ENCODE measurements around the gene IQCM. TPM values are rescaled to one million over a fixed set of nuclear protein-coding genes. Genes with fewer than 3 reads are reported as not detected.

IQCM gene
- polyA plus RNA-seq, 1 donor from 2014 or later: not detected

DNA sequence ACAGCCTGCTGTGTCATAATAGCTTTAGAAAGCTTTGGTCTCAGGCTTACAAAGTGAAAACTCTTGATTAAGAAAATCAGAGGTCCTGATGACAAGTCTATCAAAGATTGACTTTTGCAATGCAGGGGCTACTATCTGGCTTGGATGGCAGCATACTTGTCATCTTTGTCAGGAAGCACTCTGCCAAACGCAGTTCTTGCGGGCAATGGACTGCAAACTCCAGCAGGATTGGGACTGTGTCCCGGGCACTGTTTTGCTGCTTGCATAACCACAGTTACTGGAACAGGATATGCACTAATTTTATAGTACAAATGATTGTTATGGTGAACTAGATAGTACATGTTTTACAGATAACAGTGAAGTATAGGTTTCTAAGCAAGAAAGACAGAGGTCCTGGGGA is 185.6 kb downstream of the IQCM start:
- no peaks in the 10 kb centered on the region for H3K36me3 Mint-ChIP-seq

DNA sequence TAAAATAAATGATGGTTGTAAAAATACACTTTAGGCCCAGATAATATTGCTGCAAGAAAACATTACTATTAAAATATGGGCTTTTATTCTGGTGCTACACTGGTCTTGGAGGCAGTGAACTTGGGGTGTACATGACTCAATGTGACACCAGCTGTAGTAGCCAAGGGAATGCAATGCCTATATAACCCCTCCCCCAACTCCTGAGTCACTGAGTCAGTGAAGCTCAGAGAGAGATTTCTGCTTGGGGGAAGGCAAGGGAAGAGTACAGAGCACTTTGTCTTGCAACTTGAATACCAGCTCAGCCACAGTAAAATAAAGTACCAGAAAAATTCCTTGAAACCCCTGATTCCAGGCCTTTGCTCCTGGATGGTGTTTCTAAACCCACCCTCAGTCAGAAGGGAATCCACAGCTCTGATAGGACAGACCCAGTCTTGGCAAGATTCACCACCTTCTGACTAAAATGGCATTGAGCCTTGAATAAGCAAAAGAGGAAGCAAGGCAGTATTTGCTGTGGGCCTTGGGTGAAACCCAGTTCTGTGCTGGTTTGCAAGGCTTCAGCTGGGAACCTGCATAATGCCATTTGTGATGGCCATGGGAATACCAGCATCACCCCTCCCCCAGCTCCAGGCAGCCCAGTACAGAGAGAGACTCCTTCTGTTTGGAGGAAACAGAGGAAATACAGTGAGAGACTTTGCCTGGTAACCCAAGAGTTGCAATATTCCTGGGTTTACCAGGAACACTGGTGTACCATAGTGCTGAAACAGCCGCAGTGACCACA is 209.9 kb downstream of the IQCM start:
- H3K27ac Mint-ChIP-seq: no peak overlapping the region
- H3K9me3 Mint-ChIP-seq: peaks cover 4 to 23% (median 4%) of the 10 kb centered on the region in 3 donors
- H3K4me3 Mint-ChIP-seq: no peak overlapping the region
- no peaks in the 10 kb centered on the region for H3K36me3 Mint-ChIP-seq
- no peaks in the 10 kb centered on the region for H3K4me1 Mint-ChIP-seq
- H3K27me3 Mint-ChIP-seq: no peaks in the 10 kb centered on the region

More for the DNA sequence above, 185.6 kb downstream of the IQCM start:
- Mint-ChIP-seq H3K27me3 (no peaks in the 10 kb centered on the region), H3K9me3 (peaks cover 0 to 8% (median 3%) of the 10 kb centered on the region in 3 donors), H3K27ac (no peak overlapping the region), H3K4me3 (no peak overlapping the region), H3K4me1 (peaks cover 0 to 1% (median 0%) of the 10 kb centered on the region in 3 donors)

DNA sequence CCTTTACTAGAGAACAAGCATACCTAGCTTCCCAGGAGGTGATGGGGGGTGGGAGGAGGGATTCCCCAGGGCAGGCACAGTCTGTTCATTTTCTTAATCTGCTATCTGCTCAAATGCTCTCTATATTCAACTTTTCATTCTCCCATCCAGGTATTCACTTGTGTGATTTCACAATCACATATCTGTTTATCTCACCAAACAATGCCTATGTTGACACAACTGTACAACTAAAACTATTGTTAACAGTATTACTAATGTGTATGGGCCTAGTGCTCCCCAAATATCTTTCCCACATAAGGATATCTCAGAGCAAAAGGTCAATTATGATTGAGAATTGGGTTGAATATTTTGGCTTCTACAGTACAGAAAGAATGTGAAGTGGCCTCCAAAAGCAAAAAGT is 210.8 kb downstream of the IQCM start:
- no peak overlapping the region for H3K4me3 Mint-ChIP-seq
- H3K27ac Mint-ChIP-seq: no peak overlapping the region
- no peaks in the 10 kb centered on the region for H3K4me1 Mint-ChIP-seq
- H3K36me3 Mint-ChIP-seq: no peaks in the 10 kb centered on the region
- H3K9me3 Mint-ChIP-seq: peaks cover 2 to 17% (median 3%) of the 10 kb centered on the region in 3 donors
- H3K27me3 Mint-ChIP-seq: no peaks in the 10 kb centered on the region

DNA sequence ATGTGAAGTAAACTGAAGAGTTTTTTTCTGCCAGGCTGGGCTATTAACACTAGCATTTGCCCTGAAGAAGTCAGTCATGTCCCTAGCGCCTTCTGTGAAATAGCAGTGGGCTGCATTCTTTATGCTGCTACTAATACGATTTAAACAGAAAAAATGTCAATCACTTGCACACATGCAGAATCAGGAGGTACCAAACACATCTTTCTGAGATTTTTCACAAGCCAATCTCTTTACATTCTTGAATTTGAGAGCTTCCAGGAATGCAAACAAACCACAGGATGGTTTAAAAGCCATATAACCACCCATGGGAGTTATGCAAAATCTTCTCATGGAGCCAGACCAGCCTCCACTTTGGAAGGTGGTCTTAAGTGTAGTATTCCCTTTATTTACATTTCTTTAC is 220.1 kb downstream of the IQCM start:
- Mint-ChIP-seq H3K27ac (no peak overlapping the region), H3K4me1 (no peaks in the 10 kb centered on the region), H3K9me3 (peaks cover 4 to 6% (median 5%) of the 10 kb centered on the region in 3 donors), H3K36me3 (no peaks in the 10 kb centered on the region), H3K27me3 (no peaks in the 10 kb centered on the region), H3K4me3 (no peak overlapping the region)

DNA sequence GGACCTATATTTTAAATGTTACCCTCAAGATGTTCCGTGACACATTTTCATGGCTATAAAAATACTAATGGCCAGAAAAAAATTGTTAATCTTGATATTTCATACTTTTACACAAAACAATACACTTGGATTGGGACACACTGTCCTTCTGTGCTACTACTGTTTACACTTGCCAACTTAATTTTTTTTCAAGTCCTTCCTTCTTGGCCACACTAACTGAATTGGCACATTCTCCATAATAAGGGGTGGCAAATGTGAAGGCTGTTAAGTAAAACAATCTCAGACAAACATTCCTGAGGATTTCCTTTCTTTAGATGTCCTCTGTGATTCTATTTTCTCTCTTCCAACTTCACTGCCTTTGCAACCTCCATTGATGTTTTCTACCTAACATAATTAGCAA is 225.8 kb downstream of the IQCM start:
- H3K4me1 Mint-ChIP-seq: no peaks in the 10 kb centered on the region
- H3K27me3 Mint-ChIP-seq: no peaks in the 10 kb centered on the region
- H3K4me3 Mint-ChIP-seq: no peak overlapping the region
- peaks cover 2 to 5% (median 4%) of the 10 kb centered on the region in 3 donors for H3K9me3 Mint-ChIP-seq
- H3K36me3 Mint-ChIP-seq: no peaks in the 10 kb centered on the region
- H3K27ac Mint-ChIP-seq: no peak overlapping the region

DNA sequence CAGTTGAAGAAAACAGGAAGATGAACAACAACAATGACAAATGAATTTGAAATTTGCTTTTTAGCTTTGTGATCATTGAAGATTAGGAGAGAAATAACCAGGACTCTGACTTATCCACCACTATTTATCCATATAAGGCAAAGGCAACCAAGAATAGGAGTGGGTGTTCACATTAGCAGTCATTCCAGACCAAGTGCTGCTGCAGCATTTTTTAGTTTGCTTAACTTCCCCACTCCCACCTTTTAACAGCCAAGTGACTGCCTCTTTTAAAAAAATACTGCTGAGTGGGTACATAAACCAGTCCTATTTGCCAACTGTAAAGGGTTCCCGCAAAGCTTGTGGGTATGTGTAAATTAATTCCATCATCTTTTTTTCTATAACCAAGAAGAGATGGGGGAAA is 230.9 kb downstream of the IQCM start:
- Mint-ChIP-seq H3K9me3 (no peaks in the 10 kb centered on the region), H3K27me3 (no peaks in the 10 kb centered on the region), H3K27ac (no peak overlapping the region), H3K36me3 (no peaks in the 10 kb centered on the region), H3K4me3 (no peak overlapping the region), H3K4me1 (no peaks in the 10 kb centered on the region)

DNA sequence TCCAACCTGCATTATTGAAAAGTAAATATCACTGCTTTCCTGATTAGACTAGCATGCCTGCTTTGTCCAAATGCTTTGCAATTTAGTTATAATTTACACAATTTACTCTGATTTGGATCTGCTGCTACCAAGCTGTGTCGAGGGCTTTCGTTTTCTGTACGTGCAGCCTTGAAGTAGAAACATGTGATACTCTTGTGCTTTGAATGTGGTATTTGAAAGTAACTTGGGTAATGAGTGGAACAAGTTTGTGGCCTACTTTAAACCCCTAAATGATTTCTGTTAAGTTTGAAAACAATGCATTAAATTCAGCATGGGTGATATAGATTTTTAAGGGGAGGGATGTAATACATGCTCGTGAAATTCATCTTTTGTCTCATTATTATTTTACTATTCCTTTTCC is 240.7 kb downstream of the IQCM start:
- no peaks in the 10 kb centered on the region for H3K4me1 Mint-ChIP-seq
- no peak overlapping the region for H3K27ac Mint-ChIP-seq
- H3K27me3 Mint-ChIP-seq: no peaks in the 10 kb centered on the region
- no peak overlapping the region for H3K4me3 Mint-ChIP-seq
- no peaks in the 10 kb centered on the region for H3K36me3 Mint-ChIP-seq
- H3K9me3 Mint-ChIP-seq: peaks cover 3 to 7% (median 3%) of the 10 kb centered on the region in 3 donors

DNA sequence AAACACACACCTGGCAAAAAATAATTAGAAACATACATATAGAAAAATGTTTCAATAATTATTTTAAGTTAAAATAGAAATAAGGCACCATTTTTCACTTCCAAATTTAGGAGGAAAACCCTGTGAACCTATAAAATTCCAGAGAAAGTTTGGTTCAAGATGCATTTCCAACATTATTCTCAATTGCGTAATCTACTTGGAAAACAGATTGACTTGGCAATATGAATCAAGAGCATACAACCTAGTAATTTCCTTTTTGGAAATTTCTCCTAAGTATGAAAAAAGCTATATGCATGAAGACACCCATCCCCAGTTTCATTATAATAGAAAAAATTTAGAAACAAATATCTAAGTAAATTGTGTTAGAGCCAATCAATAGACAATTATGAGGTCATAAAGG is 242.9 kb downstream of the IQCM start:
- no peaks in the 10 kb centered on the region for H3K36me3 Mint-ChIP-seq
- H3K9me3 Mint-ChIP-seq: peaks cover 0 to 3% (median 0%) of the 10 kb centered on the region in 3 donors
- no peak overlapping the region for H3K4me3 Mint-ChIP-seq
- no peaks in the 10 kb centered on the region for H3K4me1 Mint-ChIP-seq
- H3K27ac Mint-ChIP-seq: no peak overlapping the region
- H3K27me3 Mint-ChIP-seq: no peaks in the 10 kb centered on the region

DNA sequence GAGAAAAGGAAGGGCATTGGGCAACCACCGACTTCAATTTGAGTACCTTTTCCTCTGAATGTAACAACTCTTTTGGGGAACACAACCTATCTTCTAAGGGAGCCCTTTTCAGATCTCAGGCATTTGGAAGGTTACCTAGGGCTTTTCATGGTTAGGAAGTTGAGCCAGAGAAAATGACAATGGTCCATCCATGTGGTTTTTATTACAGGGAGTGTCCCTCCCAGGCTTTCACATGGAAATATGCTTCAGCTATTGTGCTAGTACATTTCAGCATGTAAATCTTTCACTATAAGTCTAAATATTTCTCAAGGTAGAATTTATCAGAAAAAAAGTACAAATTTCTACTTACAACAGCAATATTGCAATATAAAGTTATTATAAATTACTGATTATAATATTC is 259.8 kb downstream of the IQCM start:
- H3K27ac Mint-ChIP-seq: no peak overlapping the region
- peaks cover 0 to 2% (median 0%) of the 10 kb centered on the region in 3 donors for H3K4me1 Mint-ChIP-seq
- H3K4me3 Mint-ChIP-seq: no peak overlapping the region
- peaks cover 0 to 2% (median 0%) of the 10 kb centered on the region in 3 donors for H3K9me3 Mint-ChIP-seq
- H3K36me3 Mint-ChIP-seq: no peaks in the 10 kb centered on the region
- no peaks in the 10 kb centered on the region for H3K27me3 Mint-ChIP-seq

DNA sequence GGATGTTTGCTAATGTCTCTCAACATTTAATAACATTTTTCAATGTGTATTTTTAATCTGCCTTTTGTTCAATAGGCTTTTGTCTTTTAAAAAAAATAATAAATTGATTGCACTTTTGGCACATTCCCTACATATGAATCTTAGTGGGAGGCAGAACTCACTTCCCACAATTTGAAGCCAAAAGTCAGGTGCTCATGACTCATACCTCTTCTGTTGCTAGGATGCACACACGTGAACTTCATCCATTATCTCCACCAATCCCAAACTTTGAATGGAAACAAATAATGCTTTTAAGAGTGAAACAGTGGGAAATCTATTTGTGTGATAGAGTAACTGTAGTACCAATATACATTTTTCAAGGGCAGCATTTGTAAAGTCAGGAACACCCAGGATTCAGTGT is 260.5 kb downstream of the IQCM start:
- peaks cover 0 to 2% (median 0%) of the 10 kb centered on the region in 3 donors for H3K4me1 Mint-ChIP-seq
- H3K36me3 Mint-ChIP-seq: no peaks in the 10 kb centered on the region
- peaks cover 0 to 2% (median 0%) of the 10 kb centered on the region in 3 donors for H3K9me3 Mint-ChIP-seq
- no peak overlapping the region for H3K4me3 Mint-ChIP-seq
- no peaks in the 10 kb centered on the region for H3K27me3 Mint-ChIP-seq
- no peak overlapping the region for H3K27ac Mint-ChIP-seq

DNA sequence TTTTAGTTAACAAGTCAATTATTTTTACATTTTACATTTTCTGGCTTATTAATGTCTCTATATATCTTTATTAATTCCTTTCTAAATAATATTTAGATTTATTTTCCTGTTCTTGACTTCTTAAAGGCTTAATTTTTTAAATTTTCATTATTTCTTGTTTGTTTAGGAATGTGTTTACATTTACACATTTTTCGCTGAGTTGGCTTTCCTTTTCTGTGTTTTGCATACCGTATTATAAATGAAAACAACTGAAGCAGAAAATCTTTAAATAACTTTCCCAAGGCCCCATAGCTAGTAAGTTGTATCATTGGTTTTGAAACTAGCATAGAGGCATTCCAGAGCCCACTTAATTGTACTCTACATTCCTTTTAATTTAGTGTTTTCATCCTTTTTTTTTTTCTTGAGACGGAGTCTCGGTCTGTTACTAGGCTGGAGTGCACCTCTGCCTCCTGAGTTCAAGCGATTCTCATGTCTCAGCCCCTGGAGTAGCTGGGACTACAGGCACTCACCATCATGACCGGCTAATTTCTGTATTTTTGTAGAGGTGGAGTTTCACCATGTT is 261.6 kb downstream of the IQCM start:
- no peak overlapping the region for H3K27ac Mint-ChIP-seq
- no peaks in the 10 kb centered on the region for H3K36me3 Mint-ChIP-seq
- H3K27me3 Mint-ChIP-seq: no peaks in the 10 kb centered on the region
- peaks cover 0 to 2% (median 0%) of the 10 kb centered on the region in 3 donors for H3K9me3 Mint-ChIP-seq
- H3K4me1 Mint-ChIP-seq: peaks cover 0 to 2% (median 0%) of the 10 kb centered on the region in 3 donors
- no peak overlapping the region for H3K4me3 Mint-ChIP-seq

DNA sequence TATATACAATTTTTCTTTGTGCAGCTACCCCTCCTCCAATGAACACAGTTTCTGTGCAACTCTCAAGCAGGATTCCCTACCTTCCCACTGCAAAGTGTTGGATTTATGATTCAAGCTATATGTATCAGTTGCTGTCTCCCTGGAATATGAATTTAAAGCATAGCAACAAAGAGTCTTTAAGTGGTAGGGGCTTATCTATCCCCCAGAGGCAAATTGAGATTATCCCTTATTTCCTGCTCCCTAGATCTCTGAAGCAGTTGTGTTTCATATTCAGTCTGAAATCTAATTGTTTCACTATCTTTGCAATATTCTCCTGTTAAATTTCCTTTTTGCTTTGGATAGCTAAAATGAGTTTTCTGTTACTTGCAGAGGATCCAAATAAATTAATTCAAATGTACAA is 263.0 kb downstream of the IQCM start:
- H3K27me3 Mint-ChIP-seq: no peaks in the 10 kb centered on the region
- peaks cover 0 to 2% (median 0%) of the 10 kb centered on the region in 3 donors for H3K4me1 Mint-ChIP-seq
- no peaks in the 10 kb centered on the region for H3K36me3 Mint-ChIP-seq
- H3K27ac Mint-ChIP-seq: no peak overlapping the region
- H3K9me3 Mint-ChIP-seq: peaks cover 2 to 4% (median 2%) of the 10 kb centered on the region in 3 donors
- no peak overlapping the region for H3K4me3 Mint-ChIP-seq

DNA sequence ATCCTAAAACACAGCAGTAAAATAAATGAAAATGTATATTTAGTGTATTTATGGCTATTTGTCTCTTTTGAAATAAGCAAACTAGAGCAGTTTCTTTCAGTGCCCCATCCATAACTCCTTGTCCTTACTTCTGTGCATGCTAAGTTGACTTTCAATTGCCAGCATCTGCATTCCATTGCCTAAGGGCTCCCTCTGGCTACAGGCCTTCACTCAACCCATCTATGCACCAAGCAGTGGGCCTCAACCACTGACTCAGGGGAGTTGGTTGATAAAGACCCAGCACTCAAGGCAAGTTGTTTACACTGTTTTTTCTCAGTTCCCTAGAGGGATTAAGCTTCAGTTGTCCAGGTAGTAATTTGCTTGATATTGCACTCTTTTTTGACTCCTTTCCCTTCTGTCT is 265.7 kb downstream of the IQCM start:
- Mint-ChIP-seq H3K4me3 (no peak overlapping the region), H3K27me3 (no peaks in the 10 kb centered on the region), H3K36me3 (no peaks in the 10 kb centered on the region), H3K27ac (no peak overlapping the region), H3K4me1 (peaks cover 0 to 2% (median 0%) of the 10 kb centered on the region in 3 donors), H3K9me3 (peaks cover 2 to 4% (median 3%) of the 10 kb centered on the region in 3 donors)

DNA sequence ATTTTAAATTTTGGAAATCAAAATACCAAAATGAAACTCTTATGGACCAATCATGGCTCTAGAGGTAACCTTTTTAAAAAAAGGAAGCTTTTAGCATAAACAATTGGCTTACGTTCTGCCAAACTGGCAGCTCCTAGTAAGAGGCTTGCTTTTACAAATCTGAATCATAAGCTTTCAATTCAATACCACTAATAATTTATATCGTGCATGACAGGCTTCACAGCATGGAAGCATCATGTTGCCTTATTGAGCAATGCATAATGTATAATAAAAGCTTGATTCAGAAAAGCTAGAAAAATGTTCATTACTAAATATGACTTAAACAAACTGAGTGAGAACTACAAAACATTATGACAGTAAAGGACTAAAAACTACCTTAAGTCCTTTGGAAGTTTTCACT is 280.9 kb downstream of the IQCM start:
- Mint-ChIP-seq H3K36me3 (no peaks in the 10 kb centered on the region), H3K9me3 (peaks cover 6 to 11% (median 8%) of the 10 kb centered on the region in 3 donors), H3K27ac (no peak overlapping the region), H3K4me1 (no peaks in the 10 kb centered on the region), H3K27me3 (no peaks in the 10 kb centered on the region), H3K4me3 (no peak overlapping the region)

DNA sequence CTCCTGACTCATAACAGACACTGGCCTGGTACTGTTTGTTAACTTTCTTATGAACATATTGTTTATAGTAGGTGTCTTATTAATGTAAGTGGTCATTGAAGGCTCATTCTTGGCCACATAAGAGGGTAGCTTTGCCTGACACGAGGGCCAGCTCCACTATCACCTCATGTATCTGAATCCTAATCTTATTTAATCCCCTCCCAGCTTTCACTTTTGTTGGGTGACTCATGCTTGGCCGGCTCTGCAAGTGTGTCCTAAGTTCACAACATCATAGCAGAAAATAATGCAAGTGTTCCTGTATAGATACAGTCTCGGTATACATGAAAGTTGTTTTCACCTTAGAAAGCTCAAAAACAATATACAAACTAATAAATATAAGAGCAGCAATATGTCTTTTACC is 283.8 kb downstream of the IQCM start:
- no peaks in the 10 kb centered on the region for H3K36me3 Mint-ChIP-seq
- no peaks in the 10 kb centered on the region for H3K4me1 Mint-ChIP-seq
- H3K9me3 Mint-ChIP-seq: peaks cover 3 to 5% (median 4%) of the 10 kb centered on the region in 3 donors
- no peaks in the 10 kb centered on the region for H3K27me3 Mint-ChIP-seq
- H3K4me3 Mint-ChIP-seq: no peak overlapping the region
- no peak overlapping the region for H3K27ac Mint-ChIP-seq

DNA sequence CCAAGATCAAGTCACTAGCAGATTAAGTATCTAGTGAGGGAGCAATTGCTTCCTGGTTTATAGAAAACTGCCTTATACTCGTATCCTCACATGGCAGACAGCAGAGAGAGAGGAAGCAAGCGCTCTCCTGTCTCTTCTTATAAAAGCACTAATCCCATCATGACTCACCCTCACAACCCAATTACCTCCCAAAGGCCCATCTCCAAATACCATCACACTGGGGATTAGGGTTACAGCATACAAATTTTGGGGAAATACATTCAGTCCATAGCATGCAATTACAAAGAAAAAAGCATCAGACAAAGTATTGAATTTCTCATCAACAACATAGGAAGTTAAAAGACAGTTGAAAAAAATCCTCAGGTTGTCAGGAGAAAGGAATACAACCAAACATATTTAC is 292.6 kb downstream of the IQCM start:
- Mint-ChIP-seq H3K36me3 (no peaks in the 10 kb centered on the region), H3K27me3 (no peaks in the 10 kb centered on the region), H3K9me3 (peaks cover 1 to 4% (median 2%) of the 10 kb centered on the region in 3 donors), H3K4me1 (no peaks in the 10 kb centered on the region), H3K27ac (no peak overlapping the region), H3K4me3 (no peak overlapping the region)
